AG08396 (cell line): ENCODE measurements around the gene CLDN2.
"Not testable (repeated sequence)": the region's sequence is repeated elsewhere in the genome, so short reads cannot be mapped to it uniquely, and the experiment has no call there.

ENCODE experiments used
- DNase-seq: peaks from one replicate; pipeline ENCODE4 v3.0.0; 2012; ENCODE audit warnings: low spot score, mixed read lengths

The CLDN2 gene

GRCh38 chrX:106963111-106963510 lies 42.9 kb downstream of the CLDN2 start:
- no peak for DNase-seq

GRCh38 chrX:106964290-106964689 lies 44.1 kb downstream of the CLDN2 start:
- DNase-seq: no peak

- not testable (repeated sequence) for DNase-seq
Measured at GRCh38 chrX:106966547-106966946, 46.3 kb downstream of the CLDN2 start.

GRCh38 chrX:106972896-106973295 lies 52.7 kb downstream of the CLDN2 start:
- DNase-seq: no peak

- DNase-seq: no peak
Measured at GRCh38 chrX:106973433-106974149, 53.4 kb downstream of the CLDN2 start.

- no peak for DNase-seq
Measured at GRCh38 chrX:106976416-106976815, 56.2 kb downstream of the CLDN2 start.
